Measurements from ENCODE around the gene FRA10AC1. TPM values are rescaled to one million over a fixed set of nuclear protein-coding genes. Genes with fewer than 3 reads are reported as not detected.

Gene FRA10AC1
- total and polyA plus RNA-seq, 12 donors: 7.7 to 24.5 (median 15.5) TPM

DNA sequence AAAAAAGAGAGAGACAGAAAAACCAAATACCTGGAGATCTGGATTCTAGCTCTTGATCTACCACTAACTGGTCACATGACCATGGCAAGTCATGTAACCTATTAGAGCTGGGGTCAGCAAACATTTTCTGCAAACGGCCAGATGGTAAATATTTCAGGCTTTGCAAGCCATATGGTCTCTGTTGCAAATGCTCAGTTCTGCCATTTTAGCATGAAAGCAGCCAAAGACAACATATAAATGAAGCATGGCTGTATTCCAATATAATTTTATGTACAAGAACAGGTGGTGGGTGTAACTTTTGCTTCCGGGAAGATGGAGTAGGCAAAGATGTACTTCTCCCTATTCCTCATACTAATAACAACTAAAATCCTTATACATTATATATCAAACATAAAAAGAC lies 6.7 kb downstream of the FRA10AC1 start:
- TF ChIP-seq CTCF (IDR thresholded peaks at IDR 0.05): no peak
- no peak for DNase-seq

GRCh38 chr10:93687737-93688136 lies 14.7 kb downstream of the FRA10AC1 start:
- ATAC-seq: no peak
- intact Hi-C loops (cut with DNase I): loop anchor here in 2 of 10 donors (10.0 kb wide), 1 partner anchor 133 kb away; no protein-coding TSS in a partner anchor
- no peak for TF ChIP-seq CTCF (IDR thresholded peaks at IDR 0.05)

More for the DNA sequence above, 6.7 kb downstream of the FRA10AC1 start:
- Histone ChIP-seq H3K4me1 (peaks cover 0 to 5% (median 3%) of the 10 kb centered on the region in 9 donors), H3K4me3 (no peak overlapping the region), H3K9me3 (no peaks in the 10 kb centered on the region), H3K27ac (no peak overlapping the region), H3K36me3 (peaks cover 0 to 94% (median 50%) of the 10 kb centered on the region in 9 donors), H3K27me3 (no peaks in the 10 kb centered on the region)
- intact Hi-C loops (cut with DNase I): loop anchor here in 1 of 10 donors (10.0 kb wide), 1 partner anchor 341 kb away; no protein-coding TSS in a partner anchor
- ATAC-seq: no peak
- 72 to 74% methylated on average over 2 of the region's 2 CpGs for WGBS, 2 donors

DNA sequence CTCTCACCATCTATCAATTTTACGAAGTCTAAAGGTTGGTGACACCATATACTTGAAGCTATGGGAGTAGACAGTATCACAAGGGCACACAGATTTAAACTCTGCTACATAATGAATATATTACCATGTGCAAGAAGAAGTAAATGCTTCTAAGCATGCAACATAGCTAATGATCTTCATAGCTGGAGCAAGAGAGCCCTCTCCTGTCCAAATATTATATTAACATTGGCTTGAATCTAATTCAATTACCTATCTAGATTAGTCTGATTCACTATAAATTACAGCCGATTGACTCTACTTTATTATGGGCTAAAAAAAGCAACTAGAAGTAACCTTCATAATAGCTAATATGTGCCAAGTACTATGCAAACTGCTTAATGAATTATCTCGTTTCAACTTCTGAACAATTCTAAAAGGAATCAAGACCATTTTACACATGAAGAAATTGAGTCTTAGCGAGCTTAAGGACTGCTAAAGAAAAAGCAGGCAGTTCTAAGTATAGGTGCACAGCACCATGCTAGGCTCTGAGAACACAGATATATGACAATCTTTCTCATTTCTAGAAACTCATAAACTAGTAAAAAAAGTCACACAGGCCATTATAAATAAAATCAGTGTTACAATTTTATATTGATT lies 21.9 kb downstream of the FRA10AC1 start:
- Histone ChIP-seq H3K4me3 (no peak overlapping the region), H3K27me3 (no peaks in the 10 kb centered on the region), H3K27ac (no peak overlapping the region), H3K4me1 (peaks cover 0 to 11% (median 0%) of the 10 kb centered on the region in 9 donors), H3K36me3 (peaks cover 0 to 99% (median 28%) of the 10 kb centered on the region in 9 donors), H3K9me3 (no peaks in the 10 kb centered on the region)
- DNase-seq (no peak), ATAC-seq (peak in 3 of 8 donors; percentile 23 to 81 (median 25))
- intact Hi-C loops (cut with DNase I): loop anchor here in 6 of 10 donors (5.0 to 10.0 kb wide), 5 partner anchors 123 to 303 kb away; no protein-coding TSS in a partner anchor
- 66 to 74% methylated on average over 4 of the region's 4 CpGs for WGBS, 2 donors
- TF ChIP-seq CTCF (IDR thresholded peaks at IDR 0.05): peak in 7 of 9 donors; percentile 20 to 56 (median 51)

More at GRCh38 chr10:93687737-93688136, 14.7 kb downstream of the FRA10AC1 start:
- DNase-seq: no peak
- no peaks in the 10 kb centered on the region for H3K9me3 ChIP-seq
- no peak overlapping the region for H3K4me3 ChIP-seq
- H3K27ac ChIP-seq: no peak overlapping the region
- H3K36me3 ChIP-seq: peaks cover 0 to 99% (median 20%) of the 10 kb centered on the region in 9 donors
- H3K27me3 ChIP-seq: no peaks in the 10 kb centered on the region
- no peaks in the 10 kb centered on the region for H3K4me1 ChIP-seq

- Histone ChIP-seq H3K27ac (no peak overlapping the region), H3K9me3 (no peaks in the 10 kb centered on the region), H3K4me3 (no peak overlapping the region), H3K36me3 (peaks cover 0 to 100% (median 31%) of the 10 kb centered on the region in 9 donors), H3K27me3 (no peaks in the 10 kb centered on the region), H3K4me1 (peaks cover 0 to 11% (median 0%) of the 10 kb centered on the region in 9 donors)
- WGBS, 2 donors: 72 to 80% methylated on average over 3 of the region's 3 CpGs
- peak in 1 of 8 donors; percentile 90 for ATAC-seq
- intact Hi-C loops (cut with DNase I): loop anchor here in 4 of 10 donors (5.0 to 10.0 kb wide), 3 partner anchors 122 to 127 kb away; no protein-coding TSS in a partner anchor
- DNase-seq: no peak
- no peak for TF ChIP-seq CTCF (IDR thresholded peaks at IDR 0.05)
Observed at GRCh38 chr10:93678805-93679587, 23.4 kb downstream of the FRA10AC1 start.
